GM10847 (cell line): ENCODE data around the gene MTF1.

ENCODE experiments used
- POLR2A ChIP-seq: IDR thresholded peaks from 2 replicates; pipeline ENCODE4 v1.6.1; 2011; ENCODE audit not compliant: insufficient read length; ENCODE audit errors: extremely low read depth

MTF1 gene

DNA sequence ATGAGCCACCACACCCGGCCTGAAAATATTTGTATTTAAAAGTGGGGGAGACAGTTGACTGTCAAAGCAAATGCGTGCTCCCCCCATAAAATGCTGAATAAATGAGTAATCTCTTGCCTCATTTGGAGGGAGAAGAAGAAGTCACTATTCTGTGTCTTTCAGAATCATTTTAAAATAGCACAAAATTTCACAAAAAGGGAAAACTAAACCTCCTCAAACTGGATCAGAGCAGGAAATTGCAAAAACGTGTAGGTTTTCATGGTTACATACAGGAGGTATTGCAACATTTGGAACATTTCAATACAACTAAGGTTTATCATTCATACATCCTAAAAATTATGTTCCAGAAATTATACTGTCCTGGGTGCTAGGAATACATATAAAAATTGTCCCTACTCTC lies 13.6 kb downstream of the MTF1 start:
- TF ChIP-seq POLR2A = no peak

DNA sequence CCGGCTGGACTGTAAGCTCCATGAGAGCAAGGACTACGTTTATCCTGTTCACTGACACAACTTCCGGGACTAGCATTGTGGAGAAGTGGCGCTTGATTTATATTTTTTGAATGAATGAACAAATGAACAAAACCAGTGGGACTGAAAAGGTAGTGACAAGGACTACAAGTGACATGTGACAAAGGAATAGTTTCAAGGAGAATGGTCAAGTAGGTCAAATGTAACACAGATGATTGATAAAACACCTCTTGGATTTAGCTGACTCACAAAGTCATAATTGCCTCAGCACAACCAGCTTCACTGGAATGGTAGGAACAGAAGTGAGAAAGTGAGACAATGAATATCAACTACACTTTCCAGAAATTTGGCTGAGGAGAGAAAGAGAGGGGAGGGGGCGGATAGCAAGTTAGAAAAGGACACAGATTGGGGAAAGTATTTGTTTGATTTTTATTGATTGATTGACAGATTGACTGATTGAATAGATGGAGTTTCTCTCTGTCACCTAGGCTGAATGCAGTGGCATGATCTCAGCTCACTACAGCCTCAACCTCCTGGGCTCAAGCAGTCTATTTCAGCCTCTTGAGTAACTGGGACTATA lies 14.2 kb downstream of the MTF1 start:
- no peak for TF ChIP-seq POLR2A

DNA sequence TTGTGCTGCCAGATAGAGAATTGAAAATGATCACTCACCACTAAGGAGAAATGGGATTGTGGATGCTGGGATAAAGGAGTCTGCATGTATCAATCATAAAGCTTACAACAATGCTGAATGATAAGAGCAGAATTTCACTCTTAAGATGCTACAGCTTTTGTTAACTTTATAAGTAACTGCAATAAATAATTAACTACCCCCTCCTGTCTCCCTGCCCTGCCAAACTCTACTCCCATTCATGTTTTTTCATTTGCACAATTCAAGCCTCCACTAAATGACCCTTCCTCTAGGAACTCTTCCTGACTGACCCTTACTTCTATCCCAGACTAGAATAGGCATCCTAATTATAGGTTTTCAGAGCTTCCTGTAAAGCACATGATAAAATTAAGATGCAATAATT lies 14.9 kb downstream of the MTF1 start:
- no peak for TF ChIP-seq POLR2A

DNA sequence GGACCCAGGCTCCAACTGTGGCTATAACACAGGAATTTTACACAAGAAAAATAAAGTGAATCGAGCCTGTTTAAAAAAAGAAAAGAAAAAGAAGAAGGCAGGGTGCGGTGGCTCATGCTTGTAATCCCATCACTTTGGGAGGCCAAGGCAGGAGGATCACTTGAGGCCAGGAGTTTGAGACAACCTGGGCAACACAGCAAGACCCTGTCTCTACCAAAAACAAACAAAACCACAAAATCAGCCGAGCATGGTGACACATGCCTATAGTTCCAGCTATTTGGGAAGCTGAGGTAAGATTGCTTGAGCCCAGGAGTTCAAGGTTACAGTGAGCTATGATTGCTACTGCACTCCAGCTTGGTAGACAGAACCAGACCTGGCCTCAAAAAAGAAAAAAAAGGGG lies 17.7 kb downstream of the MTF1 start:
- TF ChIP-seq POLR2A = no peak

DNA sequence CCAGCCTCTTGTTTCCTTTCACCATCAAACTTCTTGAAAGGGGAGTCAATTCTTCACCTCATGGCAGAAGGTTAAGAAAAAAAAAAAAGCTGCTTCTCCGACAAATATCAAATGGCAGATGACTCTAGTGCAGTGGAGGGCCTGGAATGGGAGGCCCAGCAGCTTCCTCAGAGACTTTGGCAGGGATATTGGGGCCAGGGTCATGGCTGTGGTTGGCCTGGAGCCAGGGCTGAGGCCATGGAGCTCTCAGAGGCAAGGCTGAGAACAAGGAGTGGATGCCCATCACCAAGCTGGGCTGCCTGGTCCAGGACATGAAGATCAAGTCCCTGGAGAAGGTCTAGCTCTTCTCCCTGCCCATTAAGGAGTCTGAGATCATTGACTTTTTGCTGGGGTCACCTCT lies 18.7 kb downstream of the MTF1 start:
- TF ChIP-seq POLR2A = no peak

DNA sequence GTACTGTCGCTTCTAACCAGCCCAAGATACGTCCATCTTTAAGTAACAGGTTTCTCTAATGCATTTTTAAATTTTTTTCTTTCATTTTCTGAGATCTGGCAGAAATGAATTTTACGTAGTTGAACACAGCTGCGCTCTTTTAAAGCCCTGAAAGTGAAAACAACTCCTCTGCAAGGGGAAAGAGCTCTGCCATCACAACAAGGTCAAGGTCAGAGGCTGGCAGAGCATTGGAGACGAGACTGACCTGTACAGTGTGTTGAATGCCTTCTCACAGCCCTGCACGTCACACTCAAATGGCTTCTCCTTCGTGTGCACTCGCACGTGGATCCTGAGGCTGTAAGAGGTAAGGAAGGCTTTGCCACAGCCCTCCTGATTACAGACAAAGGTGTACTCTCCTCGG lies 19.7 kb downstream of the MTF1 start:
- TF ChIP-seq POLR2A = no peak

DNA sequence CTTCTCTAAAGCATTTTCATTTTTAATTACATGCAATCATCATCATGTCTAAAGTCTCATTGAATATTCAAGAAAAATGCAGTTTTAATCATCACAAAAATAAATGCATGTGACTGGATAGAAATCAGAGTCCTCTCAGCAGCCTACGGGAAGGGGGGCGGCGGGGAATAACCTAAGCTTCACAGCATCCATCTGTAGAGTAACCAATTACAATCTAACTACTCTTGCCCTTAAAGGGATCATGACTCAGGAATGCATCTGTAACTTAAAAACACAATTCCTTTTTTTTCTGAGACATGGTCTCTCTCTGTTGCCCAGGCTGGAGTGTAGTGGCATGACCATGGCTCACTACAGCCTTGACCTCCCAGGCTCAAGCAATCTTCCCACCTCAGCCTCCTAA lies 22.6 kb downstream of the MTF1 start:
- no peak for TF ChIP-seq POLR2A

DNA sequence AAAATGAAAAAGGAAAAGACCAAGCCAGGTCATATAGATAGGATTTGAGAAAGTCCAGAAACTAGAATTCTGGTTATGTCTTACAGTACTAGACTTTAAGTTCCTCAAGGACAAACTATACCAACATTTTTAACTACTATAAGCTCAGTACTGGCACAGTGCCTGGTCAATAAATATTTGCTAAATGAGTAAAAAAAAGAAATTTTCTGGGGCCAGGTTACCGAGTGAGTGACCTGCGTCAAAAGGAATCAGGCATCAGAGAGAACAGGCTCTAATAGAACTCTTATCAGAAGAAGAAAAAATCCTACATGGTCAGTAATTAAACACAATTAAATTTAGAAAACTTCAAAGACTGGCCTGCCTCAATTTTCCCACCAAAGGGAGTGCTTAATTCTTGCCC lies 27.6 kb downstream of the MTF1 start:
- TF ChIP-seq POLR2A = no peak

DNA sequence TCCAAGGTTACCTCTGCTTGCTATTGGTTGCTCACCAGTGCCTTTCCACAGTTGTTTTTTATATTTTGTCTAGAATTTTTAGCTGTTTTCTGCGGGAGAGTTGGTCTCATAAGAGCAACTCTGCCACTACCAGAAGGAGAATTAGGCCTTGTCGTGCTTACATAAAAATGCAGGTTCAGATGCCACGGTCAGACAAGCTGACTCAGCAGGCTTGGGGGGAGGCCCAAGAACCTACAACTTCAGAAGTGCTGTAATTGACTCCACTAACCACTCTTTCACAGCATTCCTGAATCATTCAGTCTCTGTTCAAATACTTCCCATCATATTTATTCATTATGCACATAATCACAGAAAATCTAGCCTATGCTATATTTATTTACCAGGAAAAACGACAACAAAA lies 28.3 kb downstream of the MTF1 start:
- no peak for TF ChIP-seq POLR2A

DNA sequence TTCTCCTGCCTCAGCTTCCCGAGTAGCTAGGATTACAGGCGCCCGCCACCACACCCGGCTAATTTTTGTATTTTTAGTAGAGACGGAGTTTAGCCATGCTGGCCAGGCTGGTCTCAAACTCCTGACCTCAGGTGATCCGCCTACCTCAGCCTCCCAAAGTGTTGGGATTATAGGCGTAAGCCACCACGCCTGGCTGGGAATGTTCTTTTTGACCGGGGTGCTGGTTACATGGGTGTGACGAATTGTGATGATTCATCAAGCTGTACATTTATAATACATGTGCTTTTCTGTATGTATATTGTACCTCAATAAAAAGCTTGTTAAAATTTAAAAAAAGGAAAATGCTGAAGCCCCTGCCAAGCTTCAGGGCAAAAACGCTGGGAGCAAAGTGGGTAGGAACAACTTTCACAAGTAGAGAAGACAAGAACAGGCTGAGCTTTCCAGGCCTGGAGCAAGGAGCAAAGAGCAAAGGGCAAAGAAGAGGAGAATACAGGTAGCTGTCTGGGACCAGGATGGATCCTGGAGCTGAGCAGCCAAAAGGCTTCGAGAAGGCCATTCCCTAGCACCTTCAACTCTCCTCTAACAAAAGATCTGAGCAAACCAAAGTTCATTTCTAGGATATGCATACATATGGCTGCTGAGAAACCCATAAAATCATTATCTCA lies 30.9 kb downstream of the MTF1 start:
- no peak for TF ChIP-seq POLR2A

DNA sequence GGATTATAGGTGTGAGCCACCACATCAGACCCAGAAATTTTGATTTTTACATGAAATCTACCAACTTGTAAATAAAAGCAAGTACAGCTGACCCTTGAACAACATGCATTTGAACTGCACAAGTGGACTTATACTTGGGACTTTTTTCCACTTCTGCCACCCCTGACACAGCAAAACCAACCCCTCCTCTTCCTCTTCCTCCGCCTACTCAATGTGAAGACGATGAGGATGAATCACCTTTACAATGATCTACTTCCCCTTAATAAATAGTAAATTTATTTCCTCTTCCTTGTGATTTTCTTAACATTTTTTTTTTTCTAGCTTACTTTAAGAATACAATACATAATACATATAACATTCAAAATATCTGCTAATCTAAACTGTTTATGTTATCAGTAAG lies 33.9 kb downstream of the MTF1 start:
- no peak for TF ChIP-seq POLR2A

DNA sequence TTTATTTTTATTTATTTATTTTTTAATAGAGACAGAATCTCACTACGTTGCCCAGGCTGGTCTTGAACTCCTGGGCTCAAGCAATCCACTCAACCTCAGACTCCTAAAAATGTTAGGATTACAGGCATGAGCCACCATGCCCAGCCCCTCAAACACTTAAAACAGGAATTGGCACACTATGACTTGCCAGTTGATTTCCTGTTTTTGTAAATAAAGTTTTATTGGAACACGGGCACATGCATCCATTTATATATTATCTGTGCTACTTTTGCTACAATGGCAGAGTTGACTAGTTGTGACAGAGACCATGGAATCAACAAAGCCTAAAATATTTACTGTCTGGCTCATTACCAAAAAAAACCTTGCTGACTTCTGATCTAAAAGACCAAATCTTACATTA lies 35.4 kb downstream of the MTF1 start:
- TF ChIP-seq POLR2A = no peak

DNA sequence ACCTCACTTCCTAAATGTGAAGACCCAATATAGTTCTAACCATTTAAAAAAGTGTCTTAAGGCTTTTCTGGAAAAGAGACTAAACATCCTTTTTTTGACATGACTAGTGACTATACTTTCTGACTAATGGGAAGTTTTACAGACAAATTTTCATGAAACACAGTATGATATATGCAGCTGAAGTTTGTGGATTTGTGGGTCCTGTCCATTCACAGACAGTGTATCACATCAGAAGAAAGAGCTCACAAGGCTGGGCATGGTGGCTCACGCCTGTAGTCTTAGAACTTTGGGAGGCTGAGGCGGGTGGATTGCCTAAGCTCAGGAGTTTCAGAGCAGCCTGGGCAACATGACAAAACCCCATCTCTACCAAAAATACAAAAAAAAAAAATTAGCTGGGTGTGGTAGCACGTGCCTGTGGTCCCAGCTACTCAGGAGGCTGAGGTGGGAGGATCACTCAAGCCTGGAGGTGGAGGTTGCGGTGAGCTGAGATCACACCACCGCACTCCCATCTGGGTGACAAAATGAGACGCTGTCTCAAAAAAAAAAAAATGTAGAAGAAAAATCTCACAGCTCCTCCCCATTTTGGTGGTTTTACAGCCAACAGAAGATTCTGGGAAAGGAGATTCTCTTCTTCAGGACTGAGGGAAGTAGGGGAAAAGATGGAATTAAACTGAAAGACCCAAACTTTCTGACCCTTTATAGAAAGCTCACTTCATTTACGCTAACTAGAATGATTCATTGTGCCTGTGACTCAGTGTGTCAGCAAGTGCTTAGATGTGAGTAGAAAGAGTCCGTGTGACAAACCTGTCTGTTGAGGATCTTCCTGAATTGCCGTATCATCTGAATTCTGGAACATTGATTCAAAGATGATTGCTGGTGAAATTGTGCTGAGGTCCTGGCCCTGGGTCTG lies 36.2 kb downstream of the MTF1 start:
- TF ChIP-seq POLR2A = no peak

DNA sequence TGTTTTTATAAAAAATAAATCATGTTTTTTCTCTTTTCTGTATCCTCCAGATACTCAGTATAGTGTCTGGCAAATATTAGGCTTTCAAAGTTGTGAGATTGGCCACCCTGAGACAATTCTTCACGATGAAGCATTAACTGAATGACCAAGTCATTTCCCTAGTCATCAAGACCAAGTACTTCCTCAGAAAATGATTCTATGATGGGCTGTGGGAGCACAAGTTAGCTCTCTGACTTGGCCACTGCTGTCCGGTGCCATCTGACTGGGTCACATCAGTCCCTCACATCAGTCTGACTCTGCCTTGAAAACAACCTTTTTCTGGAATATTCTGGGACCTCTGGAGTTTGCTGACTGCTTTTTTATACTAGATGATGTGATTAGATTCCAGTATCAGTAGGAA lies 37.9 kb downstream of the MTF1 start:
- no peak for TF ChIP-seq POLR2A

DNA sequence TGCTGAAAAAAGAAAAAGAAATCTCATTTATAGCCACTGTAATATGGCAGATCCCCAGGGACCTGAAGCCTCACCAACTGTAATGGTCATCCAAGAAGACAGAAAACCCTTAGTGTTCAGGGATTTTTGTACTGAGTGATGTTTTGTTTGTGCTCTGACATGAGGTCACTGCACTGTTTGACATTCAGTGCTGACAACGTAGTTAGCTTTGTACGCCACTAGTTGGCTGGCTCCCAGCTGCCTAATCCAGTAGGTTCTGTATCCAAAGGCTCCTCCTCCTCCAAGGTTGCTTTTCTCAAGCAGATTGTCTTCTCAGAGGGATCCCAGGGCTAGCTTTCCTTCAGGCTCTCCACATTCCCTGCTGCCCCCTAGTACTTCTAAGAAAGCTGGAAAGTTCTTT lies 41.9 kb downstream of the MTF1 start:
- no peak for TF ChIP-seq POLR2A

DNA sequence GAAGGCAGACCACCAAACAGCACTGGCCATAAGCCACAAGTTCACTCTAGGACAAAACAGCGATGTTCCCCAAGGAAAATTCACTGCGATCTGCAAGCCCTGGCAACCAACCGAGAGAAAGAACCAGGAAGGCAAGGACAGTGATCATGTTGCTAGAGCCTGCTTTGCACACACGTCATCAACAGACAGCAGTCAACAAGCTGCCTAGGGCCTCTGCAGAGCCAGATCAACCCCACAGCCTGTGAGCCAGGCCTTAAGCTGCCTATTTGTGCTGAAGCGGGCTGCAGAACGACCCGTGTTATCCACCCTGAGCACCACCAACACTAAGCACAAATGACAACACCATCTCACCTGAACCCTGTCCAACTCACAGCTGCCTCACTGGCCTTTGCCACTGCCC lies 45.1 kb downstream of the MTF1 start:
- TF ChIP-seq POLR2A = no peak
